ENCODE results near the gene GPANK1.

GPANK1 gene

GRCh38 chr6:31690231-31691077 lies 25.7 kb upstream of the GPANK1 start:
- DNase-seq = no peak

- DNase-seq = no peak
Measured at GRCh38 chr6:31689249-31690110, 24.7 kb upstream of the GPANK1 start.

- DNase-seq = no peak
Measured at GRCh38 chr6:31687860-31688693, 23.3 kb upstream of the GPANK1 start.

- no peak for DNase-seq
Measured at GRCh38 chr6:31687321-31687720, 22.5 kb upstream of the GPANK1 start.

- no peak for DNase-seq
Measured at GRCh38 chr6:31686483-31686882, 21.7 kb upstream of the GPANK1 start.

- DNase-seq = no peak
Measured at GRCh38 chr6:31683591-31683990, 18.8 kb upstream of the GPANK1 start.

GRCh38 chr6:31681135-31681671 lies 16.4 kb upstream of the GPANK1 start:
- peak; percentile 30 to 41 for DNase-seq

GRCh38 chr6:31680226-31681134 lies 15.7 kb upstream of the GPANK1 start, which contains the start of gene LY6G5C:
TSS of gene LY6G5C (minus strand) at chr6:31681067. CDS start at chr6:31680373, 694 bp downstream.
- peak; percentile 57 to 64 for DNase-seq

- no peak for DNase-seq
Measured at GRCh38 chr6:31677955-31678354, 13.2 kb upstream of the GPANK1 start.

- no peak for DNase-seq
Measured at GRCh38 chr6:31676904-31677303, 12.1 kb upstream of the GPANK1 start.

GRCh38 chr6:31676322-31676903 lies 11.6 kb upstream of the GPANK1 start:
- no peak for DNase-seq

- no peak for DNase-seq
Measured at GRCh38 chr6:31669676-31670075, 4.9 kb upstream of the GPANK1 start, which contains the start of gene LY6G5B. TSS of gene LY6G5B (plus strand) at chr6:31669976. CDS start at chr6:31670951, 975 bp downstream.

GRCh38 chr6:31666337-31666965 lies 1.7 kb upstream of the GPANK1 start:
- DNase-seq = no peak

GRCh38 chr6:31665501-31666336 lies 922 bp upstream of the GPANK1 start, which contains the start of gene CSNK2B:
TSS of gene CSNK2B (plus strand) at chr6:31666080. CDS start at chr6:31666832, 752 bp downstream.
- peak; percentile 94 to 96 for DNase-seq

GRCh38 chr6:31663961-31664789 lies 622 bp downstream of the GPANK1 start:
- no peak for DNase-seq

- DNase-seq = no peak
Measured at GRCh38 chr6:31663126-31663960, 1.5 kb downstream of the GPANK1 start.

GRCh38 chr6:31662124-31662723 lies 2.6 kb downstream of the GPANK1 start:
- no peak for DNase-seq

Measured in stimulated activated CD4-positive, alpha-beta T cell treated with anti-CD3 and anti-CD28 coated beads, Interleukin-2, amount 100 ng/mL, for 48 hours (primary cell).